Spleen (tissue), 11 donors: ENCODE data around the gene C1QTNF8. TPM values are rescaled to one million over a fixed set of nuclear protein-coding genes. Genes with fewer than 3 reads are reported as not detected.

Experiments used
- DNase-seq: peaks from one replicate; pipeline ENCODE4 v3.0.0-alpha.2; 2020
- H3K27ac ChIP-seq, 8 donors: fragments of 200-600 bp; sonication (generic) in 7 of 8; 1 replicate in 4 of 8; 2 replicates in 4 of 8; pipeline versions ENCODE4 v1.5.0 to v1.8.0; 2016 to 2021; ENCODE audit warnings: inconsistent platforms in 4 of 8, mild to moderate bottlenecking in 4 of 8, moderate library complexity in 1 of 8
- H3K27me3 ChIP-seq, 7 donors: fragments of 200-600 bp; sonication (generic) in 6 of 7; replicated peaks in 1 of 7; 1 replicate in 4 of 7; 2 replicates in 3 of 7; pipeline versions ENCODE4 v1.5.0 to v1.8.0; 2016 to 2021; ENCODE audit warnings: inconsistent platforms in 3 of 7, mild to moderate bottlenecking in 1 of 7
- H3K36me3 ChIP-seq, 6 donors: fragments of 200-600 bp; sonication (generic) in 5 of 6; 1 replicate in 4 of 6; 2 replicates in 2 of 6; pipeline versions ENCODE4 v1.5.0 to v1.8.0; 2016 to 2021; ENCODE audit warnings: inconsistent platforms in 2 of 6
- H3K4me1 ChIP-seq, 6 donors: fragments of 200-600 bp; sonication (generic) in 5 of 6; 1 replicate in 3 of 6; 2 replicates in 3 of 6; pipeline versions ENCODE4 v1.5.0 to v1.8.0; 2016 to 2021; ENCODE audit warnings: inconsistent platforms in 3 of 6
- H3K4me3 ChIP-seq, 8 donors: fragments of 200-600 bp; sonication (generic) in 7 of 8; 1 replicate in 4 of 8; 2 replicates in 4 of 8; pipeline versions ENCODE4 v1.5.0 to v1.8.0; 2016 to 2021; ENCODE audit warnings: inconsistent platforms in 4 of 8, mild to moderate bottlenecking in 4 of 8, moderate library complexity in 2 of 8
- H3K9me3 ChIP-seq, 8 donors: fragments of 200-600 bp; sonication (generic) in 7 of 8; 1 replicate in 4 of 8; 2 replicates in 4 of 8; pipeline versions ENCODE4 v1.5.0 to v1.8.0; 2016 to 2021; ENCODE audit warnings: inconsistent platforms in 4 of 8
- POLR2A ChIP-seq, 3 donors: fragments of 450-650 bp; IDR thresholded peaks; one replicate each; pipeline ENCODE4 v1.5.1; 2017; ENCODE audit warnings: antibody characterized with exemption in 3 of 3, mild to moderate bottlenecking in 1 of 3
- POLR2AphosphoS5 ChIP-seq, 3 donors: sonication (generic); formaldehyde crosslinking; IDR thresholded peaks; one replicate each; pipeline ENCODE4 v1.5.1; 2017; ENCODE audit warnings: antibody characterized with exemption in 3 of 3
- WGBS, 5 donors: extraction: QIAGEN DNeasy Blood & Tissue Kit in 3 of 5; methylation state at CpG; one replicate each; pipeline versions ENCODE4 v1.1.5 to v1.1.7; 2013 to 2018; 5-methylcytosine and 5-hydroxymethylcytosine counted together
- intact Hi-C: fragments of 100-400 bp; cut with DNase I; formaldehyde crosslinking; loops from one replicate; pipeline ENCODE4 v1.15.0; 2023; ENCODE audit warnings: low total_unique reads
- polyA plus RNA-seq, 3 donors: library from polyadenylated mRNA; stranded (reverse); fragments of 200-250 nt; gene quantifications; one replicate each; pipeline ENCODE4 v1.2.1, GENCODE V29; 2013
- total RNA-seq, 7 donors: library from RNA; depleted of rRNA in 3 of 7; stranded (reverse); fragments of >200 nt in 3 of 7; fragmentation: NEBNext Ultra II Directional in 4 of 7; extraction: Animal tissue kit (Norgen Biotek cat#: 25700) in 4 of 7; gene quantifications; one replicate each; pipeline versions ENCODE4 v1.1.0 to v1.2.1, GENCODE V29; 2016 to 2021
- TF ChIP-seq, protein P1 (sequence below), 11 experiments: fragments of 200-600 bp in 7 of 11; fragments of 450-650 bp in 4 of 11; sonication (generic) in 4 of 11; IDR thresholded peaks in 8 of 11; conservative IDR thresholded peaks in 3 of 11; 1 replicate in 7 of 11; 2 replicates in 4 of 11; pipeline versions ENCODE4 v1.4.0 to v1.8.0; 2016 to 2021; ENCODE audit warnings: antibody characterized with exemption in 11 of 11, inconsistent platforms in 4 of 11, mild to moderate bottlenecking in 1 of 11
- donor health status: healthy with polysubstance abuse.
- donor health status: DM: no; HTN: no; CAD: no; lungs with moderate emphysema.
- donor health status: DM: no; HTN: no; CAD: no.
- donor health status: Bipolar disorder and iron deficiency.
- donor health status: healthy.
- donor health status: DM: no; HTN: no; CAD: no.
- donor health status: DM: yes; HTN: yes; CAD: no.

C1QTNF8 gene
- total and polyA plus RNA-seq, 10 donors = not detected

DNA sequence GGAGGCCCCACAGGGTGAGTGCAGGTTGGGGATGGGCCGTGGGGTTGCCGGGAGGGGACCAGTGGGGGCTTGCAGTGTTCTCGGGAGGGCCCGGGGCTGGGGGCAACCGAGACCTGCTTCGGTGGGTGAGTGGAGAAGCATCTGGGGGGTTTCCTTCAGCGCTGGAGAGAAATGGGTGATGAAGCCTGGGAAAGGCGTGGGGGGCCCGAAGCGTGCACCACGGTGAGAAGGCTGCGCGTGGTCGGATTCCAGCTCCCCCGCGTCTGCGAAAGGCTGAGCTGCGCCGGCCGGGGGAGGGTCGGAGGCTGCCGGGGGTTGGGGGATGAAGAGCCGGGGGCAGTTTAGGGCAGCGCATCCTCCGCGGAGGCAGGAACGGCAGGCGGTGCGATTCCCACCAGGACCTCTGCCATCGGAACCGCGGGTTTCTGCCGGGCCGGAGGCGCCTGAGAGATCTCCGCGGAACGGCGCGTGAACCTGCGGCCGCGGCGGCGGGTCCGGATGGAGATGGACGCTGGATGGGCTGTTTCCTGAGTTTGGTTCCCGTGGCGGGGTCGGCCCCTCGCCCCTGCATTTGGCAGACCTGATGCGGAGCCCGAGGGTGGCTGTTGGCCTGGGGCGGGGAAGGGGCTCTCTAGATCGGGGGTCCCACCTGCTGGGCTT is 30.4 kb downstream of the C1QTNF8 start:
- intact Hi-C loops = no loop called here
- Histone ChIP-seq H3K36me3 (no peaks in the 10 kb centered on the region), H3K4me3 (no peak overlapping the region), H3K27ac (no peak overlapping the region), H3K9me3 (no peaks in the 10 kb centered on the region), H3K4me1 (no peaks in the 10 kb centered on the region), H3K27me3 (peaks cover 0 to 97% (median 54%) of the 10 kb centered on the region in 7 donors)
- no peak for DNase-seq
- TF ChIP-seq POLR2A (IDR thresholded peaks at IDR 0.05) = no peak
- TF ChIP-seq POLR2AphosphoS5 (IDR thresholded peaks at IDR 0.05) = no peak
- TF ChIP-seq, protein P1, sequence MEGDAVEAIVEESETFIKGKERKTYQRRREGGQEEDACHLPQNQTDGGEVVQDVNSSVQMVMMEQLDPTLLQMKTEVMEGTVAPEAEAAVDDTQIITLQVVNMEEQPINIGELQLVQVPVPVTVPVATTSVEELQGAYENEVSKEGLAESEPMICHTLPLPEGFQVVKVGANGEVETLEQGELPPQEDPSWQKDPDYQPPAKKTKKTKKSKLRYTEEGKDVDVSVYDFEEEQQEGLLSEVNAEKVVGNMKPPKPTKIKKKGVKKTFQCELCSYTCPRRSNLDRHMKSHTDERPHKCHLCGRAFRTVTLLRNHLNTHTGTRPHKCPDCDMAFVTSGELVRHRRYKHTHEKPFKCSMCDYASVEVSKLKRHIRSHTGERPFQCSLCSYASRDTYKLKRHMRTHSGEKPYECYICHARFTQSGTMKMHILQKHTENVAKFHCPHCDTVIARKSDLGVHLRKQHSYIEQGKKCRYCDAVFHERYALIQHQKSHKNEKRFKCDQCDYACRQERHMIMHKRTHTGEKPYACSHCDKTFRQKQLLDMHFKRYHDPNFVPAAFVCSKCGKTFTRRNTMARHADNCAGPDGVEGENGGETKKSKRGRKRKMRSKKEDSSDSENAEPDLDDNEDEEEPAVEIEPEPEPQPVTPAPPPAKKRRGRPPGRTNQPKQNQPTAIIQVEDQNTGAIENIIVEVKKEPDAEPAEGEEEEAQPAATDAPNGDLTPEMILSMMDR (IDR thresholded peaks at IDR 0.05 in 8 of 11, conservative IDR thresholded peaks at IDR 0.05 in 3 of 11) = no peak
- WGBS, 5 donors = 20 to 45% (median 33%) methylated on average over 41 to 55 of the region's 55 CpGs

DNA sequence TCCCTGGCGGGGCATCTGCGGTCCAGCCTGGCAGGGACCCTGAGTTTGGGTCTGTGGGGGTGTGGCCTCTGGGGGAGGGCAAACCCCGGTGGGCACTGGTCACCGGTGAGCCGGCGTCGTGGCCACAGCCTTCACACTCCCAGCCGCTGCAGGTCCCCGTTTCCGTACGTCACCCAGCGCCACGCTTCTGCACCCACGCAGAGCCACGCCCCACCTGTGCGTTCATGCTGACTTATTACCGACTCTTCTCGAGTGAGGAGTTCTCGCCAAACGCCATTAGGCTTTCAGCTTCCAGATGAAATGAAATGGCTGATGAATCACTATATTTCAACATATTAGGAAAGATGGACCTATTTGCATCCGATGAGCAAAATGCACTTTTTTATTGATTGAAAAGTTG is 32.3 kb downstream of the C1QTNF8 start:
- peaks cover 0 to 15% (median 12%) of the 10 kb centered on the region in 8 donors for H3K9me3 ChIP-seq
- H3K36me3 ChIP-seq = no peaks in the 10 kb centered on the region
- H3K27me3 ChIP-seq = peaks cover 0 to 83% (median 36%) of the 10 kb centered on the region in 7 donors
- no peak overlapping the region for H3K27ac ChIP-seq
- intact Hi-C loops = no loop called here
- no peak overlapping the region for H3K4me3 ChIP-seq
- no peak for TF ChIP-seq POLR2AphosphoS5 (IDR thresholded peaks at IDR 0.05)
- no peak for TF ChIP-seq POLR2A (IDR thresholded peaks at IDR 0.05)
- TF ChIP-seq, protein P1 (IDR thresholded peaks at IDR 0.05 in 8 of 11, conservative IDR thresholded peaks at IDR 0.05 in 3 of 11) = no peak
- 75 to 82% (median 81%) methylated on average over 18 to 21 of the region's 21 CpGs for WGBS, 5 donors
- H3K4me1 ChIP-seq = no peaks in the 10 kb centered on the region
- no peak for DNase-seq

DNA sequence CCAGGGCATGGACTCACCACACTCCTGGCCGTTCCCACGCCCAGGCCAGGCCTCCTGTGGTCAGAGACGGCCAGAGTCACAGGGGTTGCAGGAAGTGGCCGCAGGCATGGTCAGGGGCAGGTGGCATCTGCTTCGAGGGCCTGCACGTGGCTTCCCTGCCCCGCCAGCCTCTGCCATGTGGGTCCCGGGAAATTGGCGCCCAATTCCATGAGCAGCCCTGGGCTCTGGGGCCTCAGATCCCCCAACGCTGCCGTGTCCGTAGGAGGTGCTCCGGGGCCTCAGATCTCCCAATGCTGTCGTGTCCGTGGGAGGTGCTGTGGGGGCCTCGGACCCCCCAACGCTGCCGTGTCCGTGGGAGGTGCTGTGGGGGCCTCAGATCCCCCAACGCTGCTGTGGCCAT is 33.1 kb downstream of the C1QTNF8 start:
- no peaks in the 10 kb centered on the region for H3K4me1 ChIP-seq
- no peak for TF ChIP-seq POLR2AphosphoS5 (IDR thresholded peaks at IDR 0.05)
- no peak for TF ChIP-seq POLR2A (IDR thresholded peaks at IDR 0.05)
- TF ChIP-seq, protein P1 (IDR thresholded peaks at IDR 0.05 in 8 of 11, conservative IDR thresholded peaks at IDR 0.05 in 3 of 11) = no peak
- peaks cover 0 to 21% (median 17%) of the 10 kb centered on the region in 8 donors for H3K9me3 ChIP-seq
- no peak overlapping the region for H3K27ac ChIP-seq
- H3K27me3 ChIP-seq = peaks cover 0 to 83% (median 41%) of the 10 kb centered on the region in 7 donors
- 59 to 76% (median 71%) methylated on average over 10 to 20 of the region's 20 CpGs for WGBS, 5 donors
- H3K4me3 ChIP-seq = no peak overlapping the region
- DNase-seq = no peak
- H3K36me3 ChIP-seq = no peaks in the 10 kb centered on the region
- intact Hi-C loops = no loop called here

- no peak overlapping the region for H3K4me3 ChIP-seq
- no peak for DNase-seq
- H3K27me3 ChIP-seq = peaks cover 0 to 83% (median 46%) of the 10 kb centered on the region in 7 donors
- peaks cover 0 to 25% (median 21%) of the 10 kb centered on the region in 8 donors for H3K9me3 ChIP-seq
- no peaks in the 10 kb centered on the region for H3K4me1 ChIP-seq
- intact Hi-C loops = no loop called here
- no peak overlapping the region for H3K27ac ChIP-seq
- no peaks in the 10 kb centered on the region for H3K36me3 ChIP-seq
- TF ChIP-seq POLR2A (IDR thresholded peaks at IDR 0.05) (no peak), POLR2AphosphoS5 (IDR thresholded peaks at IDR 0.05) (no peak)
- WGBS, 5 donors = 85 to 90% (median 86%) methylated on average over 32 to 43 of the region's 43 CpGs
Measured at GRCh38 chr16:1061769-1062505, 34.1 kb downstream of the C1QTNF8 start.
